Upper lobe of left lung (tissue), 6 donors: Measurements from ENCODE around the gene RPP30. TPM values are rescaled to one million over a fixed set of nuclear protein-coding genes. Genes with fewer than 3 reads are reported as not detected.

Experiments
- ATAC-seq, 2 donors: fragments of 200-7000 bp; cut with Tn5 transposase; one replicate each; pipeline ENCODE4 v1.9.1; 2022; ENCODE audit warnings: mild to moderate bottlenecking in 2 of 2, moderate library complexity in 2 of 2; ENCODE audit not compliant: low FRiP score in 2 of 2
- DNase-seq, 2 donors: peaks; one replicate each; pipeline ENCODE4 v3.0.0-alpha.2; 2019 to 2020
- H3K27ac ChIP-seq, 4 donors: fragments of 200-600 bp; sonication (generic); one replicate each; pipeline ENCODE4 v1.5.1; 2016 to 2019
- H3K27me3 ChIP-seq, 4 donors: fragments of 200-600 bp; sonication (generic); one replicate each; pipeline ENCODE4 v1.5.1; 2017 to 2019
- H3K36me3 ChIP-seq, 4 donors: fragments of 200-600 bp; sonication (generic); one replicate each; pipeline ENCODE4 v1.5.1; 2016 to 2019
- H3K4me1 ChIP-seq, 4 donors: fragments of 200-600 bp; sonication (generic); one replicate each; pipeline ENCODE4 v1.5.1; 2018 to 2019
- H3K4me3 ChIP-seq, 4 donors: fragments of 200-600 bp; sonication (generic); one replicate each; pipeline ENCODE4 v1.5.1; 2017 to 2019; ENCODE audit warnings: mild to moderate bottlenecking in 2 of 4, moderate library complexity in 1 of 4
- H3K9me3 ChIP-seq, 4 donors: fragments of 200-600 bp; sonication (generic); one replicate each; pipeline ENCODE4 v1.5.1; 2018 to 2019
- EP300 ChIP-seq, 4 donors: sonication (generic); formaldehyde crosslinking; IDR thresholded peaks; one replicate each; pipeline ENCODE4 v1.5.1; 2017; ENCODE audit warnings: antibody characterized with exemption in 4 of 4, control low read depth in 2 of 4
- POLR2A ChIP-seq, 4 donors: fragments of 450-650 bp; IDR thresholded peaks; one replicate each; pipeline ENCODE4 v1.5.1; 2016 to 2017; ENCODE audit warnings: antibody characterized with exemption in 4 of 4, mild to moderate bottlenecking in 2 of 4
- POLR2AphosphoS5 ChIP-seq, 2 donors: sonication (generic); formaldehyde crosslinking; IDR thresholded peaks; one replicate each; pipeline ENCODE4 v1.5.1; 2017; ENCODE audit warnings: antibody characterized with exemption in 2 of 2
- WGBS, 2 donors: methylation state at CpG; one replicate each; pipeline ENCODE4 v1.1.5; 2017 to 2018; 5-methylcytosine and 5-hydroxymethylcytosine counted together
- total RNA-seq, 6 donors: library from RNA; depleted of rRNA in 4 of 6; stranded (reverse); fragments of >200 nt in 4 of 6; gene quantifications; one replicate each; pipeline versions ENCODE4 v1.1.0 to v1.2.1, GENCODE V29; 2016 to 2021
- TF ChIP-seq, protein P1 (sequence below), 6 experiments: fragments of 450-650 bp in 4 of 6; fragments of 200-600 bp in 2 of 6; sonication (generic) in 2 of 6; IDR thresholded peaks; one replicate each; pipeline ENCODE4 v1.5.1; 2016 to 2019; ENCODE audit warnings: antibody characterized with exemption in 6 of 6
- donor health status: DM: no; HTN: no; CAD: no; lungs with moderate emphysema.
- donor health status: DM: no; HTN: yes; CAD: no; lungs with severe emphysema.

RPP30 gene
- total RNA-seq, 6 donors from 2014 or later, result 9.9 to 28.8 (median 23.2) TPM

DNA sequence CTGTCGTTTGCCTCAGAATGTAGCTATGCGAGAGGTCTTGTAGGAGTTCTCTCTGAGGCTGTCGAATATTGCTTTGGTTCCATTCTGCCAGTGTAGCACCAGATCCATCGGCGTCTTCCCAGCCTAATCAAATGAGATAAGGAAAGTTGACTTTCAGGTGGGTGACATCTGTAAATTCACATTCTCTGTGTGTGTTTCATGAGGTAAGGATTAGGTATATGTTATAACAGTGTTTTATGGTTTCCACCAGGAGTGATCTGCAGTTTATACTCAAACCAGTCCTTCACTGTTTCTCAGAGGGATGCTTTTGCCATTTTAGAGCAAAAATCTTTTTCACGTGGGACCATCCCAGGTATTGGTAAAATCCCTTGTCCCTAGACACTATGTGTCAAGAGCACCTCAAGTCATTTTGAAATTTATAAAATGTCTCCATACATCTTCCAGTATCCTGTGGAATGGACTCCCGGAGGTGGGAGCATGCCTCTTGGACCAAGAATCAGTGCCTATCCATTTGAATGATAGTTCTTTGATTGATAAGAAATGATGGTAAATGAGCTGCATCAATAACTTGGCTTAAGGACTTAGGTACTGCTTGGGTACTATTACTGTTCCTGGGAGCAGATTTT lies 41.2 kb downstream of the RPP30 start:
- H3K27ac ChIP-seq, result no peak overlapping the region
- no peaks in the 10 kb centered on the region for H3K9me3 ChIP-seq
- H3K4me3 ChIP-seq, result no peak overlapping the region
- DNase-seq, result no peak
- no peaks in the 10 kb centered on the region for H3K27me3 ChIP-seq
- 95 to 96% methylated on average over 7 of the region's 7 CpGs for WGBS, 2 donors
- H3K36me3 ChIP-seq, result no peaks in the 10 kb centered on the region
- no peak for ATAC-seq
- TF ChIP-seq, protein P1, sequence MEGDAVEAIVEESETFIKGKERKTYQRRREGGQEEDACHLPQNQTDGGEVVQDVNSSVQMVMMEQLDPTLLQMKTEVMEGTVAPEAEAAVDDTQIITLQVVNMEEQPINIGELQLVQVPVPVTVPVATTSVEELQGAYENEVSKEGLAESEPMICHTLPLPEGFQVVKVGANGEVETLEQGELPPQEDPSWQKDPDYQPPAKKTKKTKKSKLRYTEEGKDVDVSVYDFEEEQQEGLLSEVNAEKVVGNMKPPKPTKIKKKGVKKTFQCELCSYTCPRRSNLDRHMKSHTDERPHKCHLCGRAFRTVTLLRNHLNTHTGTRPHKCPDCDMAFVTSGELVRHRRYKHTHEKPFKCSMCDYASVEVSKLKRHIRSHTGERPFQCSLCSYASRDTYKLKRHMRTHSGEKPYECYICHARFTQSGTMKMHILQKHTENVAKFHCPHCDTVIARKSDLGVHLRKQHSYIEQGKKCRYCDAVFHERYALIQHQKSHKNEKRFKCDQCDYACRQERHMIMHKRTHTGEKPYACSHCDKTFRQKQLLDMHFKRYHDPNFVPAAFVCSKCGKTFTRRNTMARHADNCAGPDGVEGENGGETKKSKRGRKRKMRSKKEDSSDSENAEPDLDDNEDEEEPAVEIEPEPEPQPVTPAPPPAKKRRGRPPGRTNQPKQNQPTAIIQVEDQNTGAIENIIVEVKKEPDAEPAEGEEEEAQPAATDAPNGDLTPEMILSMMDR (IDR thresholded peaks at IDR 0.05), result no peak
- no peak for TF ChIP-seq POLR2AphosphoS5 (IDR thresholded peaks at IDR 0.05)
- no peak for TF ChIP-seq EP300 (IDR thresholded peaks at IDR 0.05)
- no peak for TF ChIP-seq POLR2A (IDR thresholded peaks at IDR 0.05)
- H3K4me1 ChIP-seq, result peaks cover 0 to 8% (median 6%) of the 10 kb centered on the region in 4 donors

GRCh38 chr10:90913774-90914420 lies 42.1 kb downstream of the RPP30 start:
- H3K4me1 ChIP-seq, result peaks cover 0 to 8% (median 6%) of the 10 kb centered on the region in 4 donors
- no peaks in the 10 kb centered on the region for H3K27me3 ChIP-seq
- H3K9me3 ChIP-seq, result no peaks in the 10 kb centered on the region
- no peaks in the 10 kb centered on the region for H3K36me3 ChIP-seq
- TF ChIP-seq EP300 (IDR thresholded peaks at IDR 0.05) (no peak), POLR2A (IDR thresholded peaks at IDR 0.05) (no peak)
- ATAC-seq (no peak), DNase-seq (no peak)
- 91 to 92% methylated on average over 2 of the region's 2 CpGs for WGBS, 2 donors
- no peak overlapping the region for H3K27ac ChIP-seq
- no peak overlapping the region for H3K4me3 ChIP-seq

DNA sequence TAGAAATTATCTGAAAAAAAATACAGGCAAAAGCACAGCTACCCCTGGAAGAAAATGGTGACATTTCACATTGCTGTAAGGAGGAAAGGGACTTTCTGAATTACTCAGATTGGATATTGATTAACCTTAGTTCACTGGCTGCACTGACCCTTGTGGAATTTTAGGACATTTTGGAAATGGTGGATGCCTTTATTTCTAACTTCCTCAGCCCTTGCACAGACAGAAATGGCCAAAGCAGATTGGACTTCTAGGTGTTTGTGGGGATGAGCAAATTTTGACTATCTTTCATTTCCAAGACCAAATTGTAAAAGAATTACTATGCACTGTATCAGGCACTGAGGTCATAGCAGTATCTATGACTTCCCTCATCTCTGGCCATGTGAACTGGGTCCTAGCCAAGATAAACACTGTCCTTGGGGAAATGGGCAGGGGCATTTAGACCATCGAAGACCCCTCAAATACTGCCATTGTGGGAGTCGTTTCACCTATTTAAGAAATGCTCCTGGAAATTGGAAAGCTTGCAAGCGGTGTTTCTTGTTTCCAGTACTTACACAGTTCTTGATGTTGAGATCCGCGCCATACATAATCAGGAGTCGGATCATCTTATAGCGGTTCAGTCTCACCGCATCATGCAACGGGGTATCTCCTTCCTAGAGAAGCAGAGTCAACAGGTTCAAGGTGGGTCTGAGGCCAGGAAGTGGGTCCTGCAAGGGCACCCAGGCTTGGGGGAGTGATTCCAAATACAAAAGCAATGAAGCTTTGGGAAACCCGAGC lies 43.4 kb downstream of the RPP30 start:
- H3K36me3 ChIP-seq, result no peaks in the 10 kb centered on the region

GRCh38 chr10:90915766-90916075 lies 43.9 kb downstream of the RPP30 start:
- H3K36me3 ChIP-seq, result no peaks in the 10 kb centered on the region
- no peak overlapping the region for H3K4me3 ChIP-seq
- TF ChIP-seq POLR2AphosphoS5 (IDR thresholded peaks at IDR 0.05) (no peak), POLR2A (IDR thresholded peaks at IDR 0.05) (no peak), EP300 (IDR thresholded peaks at IDR 0.05) (no peak)
- TF ChIP-seq, protein P1 (IDR thresholded peaks at IDR 0.05), result no peak
- H3K4me1 ChIP-seq, result peaks cover 0 to 8% (median 6%) of the 10 kb centered on the region in 4 donors
- H3K27ac ChIP-seq, result no peak overlapping the region
- no peaks in the 10 kb centered on the region for H3K9me3 ChIP-seq
- DNase-seq (no peak), ATAC-seq (no peak)
- no peaks in the 10 kb centered on the region for H3K27me3 ChIP-seq
- WGBS, 2 donors, result 90% methylated on average over 2 to 11 of the region's 11 CpGs

More for the DNA sequence above, 43.4 kb downstream of the RPP30 start:
- Histone ChIP-seq H3K4me1 (peaks cover 0 to 8% (median 6%) of the 10 kb centered on the region in 4 donors), H3K27me3 (no peaks in the 10 kb centered on the region), H3K9me3 (no peaks in the 10 kb centered on the region), H3K4me3 (no peak overlapping the region), H3K27ac (no peak overlapping the region)
- 88 to 89% methylated on average over 9 to 10 of the region's 10 CpGs for WGBS, 2 donors
- DNase-seq, result no peak
- TF ChIP-seq, protein P1 (IDR thresholded peaks at IDR 0.05), result no peak
- TF ChIP-seq POLR2AphosphoS5 (IDR thresholded peaks at IDR 0.05) (no peak), POLR2A (IDR thresholded peaks at IDR 0.05) (no peak), EP300 (IDR thresholded peaks at IDR 0.05) (no peak)
- ATAC-seq, result no peak
